GM18867 (cell line): ENCODE data around the gene CEACAM18.
"Not testable (repeated sequence)": the region's sequence is repeated elsewhere in the genome, so short reads cannot be mapped to it uniquely, and the experiment has no call there.

Source experiments
- ATAC-seq: cut with Tn5 transposase; IDR thresholded peaks from one replicate; pipeline ENCODE4 v1.9.1; 2021; ENCODE audit warnings: mild to moderate bottlenecking, moderate library complexity; ENCODE audit not compliant: unreplicated experiment

The CEACAM18 gene

GRCh38 chr19:51460164-51460992 lies 18.0 kb upstream of the CEACAM18 start:
- ATAC-seq = no peak

- no peak for ATAC-seq
Observed at GRCh38 chr19:51461723-51462161, 16.6 kb upstream of the CEACAM18 start.

- ATAC-seq = no peak
Observed at GRCh38 chr19:51462276-51462675, 16.1 kb upstream of the CEACAM18 start.

- ATAC-seq = no peak
Observed at GRCh38 chr19:51462681-51463080, 15.7 kb upstream of the CEACAM18 start.

- not testable (repeated sequence) for ATAC-seq
Observed at GRCh38 chr19:51463976-51464581, 14.3 kb upstream of the CEACAM18 start.

- ATAC-seq = no peak
Observed at GRCh38 chr19:51466723-51467122, 11.6 kb upstream of the CEACAM18 start.

- ATAC-seq = no peak
Observed at GRCh38 chr19:51467864-51468544, 10.3 kb upstream of the CEACAM18 start.

GRCh38 chr19:51468545-51468920 lies 9.8 kb upstream of the CEACAM18 start:
- no peak for ATAC-seq

GRCh38 chr19:51469162-51469561 lies 9.2 kb upstream of the CEACAM18 start:
- no peak for ATAC-seq

GRCh38 chr19:51469629-51470028 lies 8.7 kb upstream of the CEACAM18 start:
- ATAC-seq = no peak

- no peak for ATAC-seq
Observed at GRCh38 chr19:51470966-51471365, 7.4 kb upstream of the CEACAM18 start.

- no peak for ATAC-seq
Observed at GRCh38 chr19:51471527-51471926, 6.8 kb upstream of the CEACAM18 start.

GRCh38 chr19:51472607-51473006 lies 5.7 kb upstream of the CEACAM18 start:
- ATAC-seq = no peak

- no peak for ATAC-seq
Observed at GRCh38 chr19:51473009-51473707, 5.2 kb upstream of the CEACAM18 start.

- ATAC-seq = no peak
Observed at GRCh38 chr19:51476164-51476563, 2.2 kb upstream of the CEACAM18 start.

- ATAC-seq = no peak
Observed at GRCh38 chr19:51477344-51477743, 995 bp upstream of the CEACAM18 start.

GRCh38 chr19:51479531-51480331 lies 1.4 kb downstream of the CEACAM18 start:
- no peak for ATAC-seq

- ATAC-seq = no peak
Observed at GRCh38 chr19:51480590-51480989, 2.3 kb downstream of the CEACAM18 start.

GRCh38 chr19:51485960-51486660 lies 7.8 kb downstream of the CEACAM18 start:
- ATAC-seq = no peak

GRCh38 chr19:51488491-51488890 lies 10.2 kb downstream of the CEACAM18 start:
- ATAC-seq = no peak
